WTC11 (cell line): ENCODE data around the gene KCNMA1.

Source experiments
- ELF4 ChIP-seq: sonication (generic); formaldehyde crosslinking; IDR thresholded peaks from 2 replicates; pipeline ENCODE4 v1.8.1; 2022; ENCODE audit warnings: low read depth, mild to moderate bottlenecking, moderate library complexity, missing genetic modification reagents
- FOXK1 ChIP-seq: sonication (generic); formaldehyde crosslinking; IDR thresholded peaks from 2 replicates; pipeline ENCODE4 v1.8.0; 2022; ENCODE audit warnings: mild to moderate bottlenecking, moderate library complexity, missing genetic modification reagents
- HMGA2 ChIP-seq: fragments of 250-450 bp; sonication (Bioruptor Pico); IDR thresholded peaks from 2 replicates; pipeline ENCODE4 v1.4.0; 2021; ENCODE audit warnings: mild to moderate bottlenecking, moderate library complexity
- NFE2L1 ChIP-seq: sonication (generic); formaldehyde crosslinking; IDR thresholded peaks from 2 replicates; pipeline ENCODE4 v1.8.1; 2023; ENCODE audit warnings: missing genetic modification reagents
- SP1 ChIP-seq: sonication (generic); formaldehyde crosslinking; conservative IDR thresholded peaks from 2 replicates; pipeline ENCODE4 v1.8.1; 2022; ENCODE audit warnings: missing genetic modification reagents
- TF ChIP-seq, protein P1 (sequence below): sonication (generic); formaldehyde crosslinking; IDR thresholded peaks from 2 replicates; pipeline ENCODE4 v1.8.0; 2022; ENCODE audit warnings: mild to moderate bottlenecking, missing genetic modification reagents
- TF ChIP-seq, protein P2 (sequence below): fragments of 200-600 bp; IDR thresholded peaks from 2 replicates; pipeline ENCODE4 v1.8.0; 2022; ENCODE audit warnings: antibody characterized with exemption
- TF ChIP-seq, protein P3 (sequence below): sonication (generic); formaldehyde crosslinking; IDR thresholded peaks from 2 replicates; pipeline ENCODE4 v1.8.1; 2022; ENCODE audit warnings: low read depth, missing genetic modification reagents, borderline replicate concordance
- TF ChIP-seq, protein P4 (sequence below): sonication (generic); formaldehyde crosslinking; IDR thresholded peaks from 2 replicates; pipeline ENCODE4 v1.8.1; 2022; ENCODE audit warnings: mild to moderate bottlenecking, missing genetic modification reagents, moderate library complexity, borderline replicate concordance
- TF ChIP-seq, protein P5 (sequence below): fragments of 250-450 bp; sonication (Bioruptor Pico); IDR thresholded peaks from 2 replicates; pipeline ENCODE4 v1.9.0; 2021; ENCODE audit warnings: mild to moderate bottlenecking, borderline replicate concordance
- TF ChIP-seq, protein P6 (sequence below): sonication (generic); formaldehyde crosslinking; IDR thresholded peaks from 2 replicates; pipeline ENCODE4 v1.8.0; 2022; ENCODE audit warnings: mild to moderate bottlenecking, missing genetic modification reagents

DNA sequence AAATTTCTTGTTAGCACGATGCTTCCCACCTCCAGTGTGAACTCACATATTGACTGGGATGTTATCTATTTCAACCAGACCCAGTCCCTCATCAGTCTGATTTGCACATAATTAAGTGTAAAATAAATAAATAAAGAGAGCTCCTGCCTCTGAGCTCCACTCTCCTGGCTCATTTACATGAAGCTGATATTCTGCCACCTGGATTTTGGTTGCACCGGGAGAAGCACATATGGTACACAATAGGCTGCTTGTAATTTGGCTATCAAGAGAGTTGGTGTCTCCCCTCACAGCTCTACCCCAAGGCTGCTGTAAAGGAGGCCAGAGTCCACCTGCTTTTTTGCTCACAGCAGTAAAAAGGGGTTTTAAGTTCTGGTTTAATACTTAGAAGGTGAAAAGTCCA, 610.5 kb downstream of the KCNMA1 start:
- TF ChIP-seq SP1 (no peak), NFE2L1 (CRISPR knock-in tag) (no peak), FOXK1 (CRISPR knock-in tag) (no peak), HMGA2 (no peak), ELF4 (CRISPR knock-in tag) (no peak)
- TF ChIP-seq, protein P1, sequence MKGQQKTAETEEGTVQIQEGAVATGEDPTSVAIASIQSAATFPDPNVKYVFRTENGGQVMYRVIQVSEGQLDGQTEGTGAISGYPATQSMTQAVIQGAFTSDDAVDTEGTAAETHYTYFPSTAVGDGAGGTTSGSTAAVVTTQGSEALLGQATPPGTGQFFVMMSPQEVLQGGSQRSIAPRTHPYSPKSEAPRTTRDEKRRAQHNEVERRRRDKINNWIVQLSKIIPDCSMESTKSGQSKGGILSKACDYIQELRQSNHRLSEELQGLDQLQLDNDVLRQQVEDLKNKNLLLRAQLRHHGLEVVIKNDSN = no peak
- TF ChIP-seq, protein P2, sequence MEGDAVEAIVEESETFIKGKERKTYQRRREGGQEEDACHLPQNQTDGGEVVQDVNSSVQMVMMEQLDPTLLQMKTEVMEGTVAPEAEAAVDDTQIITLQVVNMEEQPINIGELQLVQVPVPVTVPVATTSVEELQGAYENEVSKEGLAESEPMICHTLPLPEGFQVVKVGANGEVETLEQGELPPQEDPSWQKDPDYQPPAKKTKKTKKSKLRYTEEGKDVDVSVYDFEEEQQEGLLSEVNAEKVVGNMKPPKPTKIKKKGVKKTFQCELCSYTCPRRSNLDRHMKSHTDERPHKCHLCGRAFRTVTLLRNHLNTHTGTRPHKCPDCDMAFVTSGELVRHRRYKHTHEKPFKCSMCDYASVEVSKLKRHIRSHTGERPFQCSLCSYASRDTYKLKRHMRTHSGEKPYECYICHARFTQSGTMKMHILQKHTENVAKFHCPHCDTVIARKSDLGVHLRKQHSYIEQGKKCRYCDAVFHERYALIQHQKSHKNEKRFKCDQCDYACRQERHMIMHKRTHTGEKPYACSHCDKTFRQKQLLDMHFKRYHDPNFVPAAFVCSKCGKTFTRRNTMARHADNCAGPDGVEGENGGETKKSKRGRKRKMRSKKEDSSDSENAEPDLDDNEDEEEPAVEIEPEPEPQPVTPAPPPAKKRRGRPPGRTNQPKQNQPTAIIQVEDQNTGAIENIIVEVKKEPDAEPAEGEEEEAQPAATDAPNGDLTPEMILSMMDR = no peak
- TF ChIP-seq, protein P3, sequence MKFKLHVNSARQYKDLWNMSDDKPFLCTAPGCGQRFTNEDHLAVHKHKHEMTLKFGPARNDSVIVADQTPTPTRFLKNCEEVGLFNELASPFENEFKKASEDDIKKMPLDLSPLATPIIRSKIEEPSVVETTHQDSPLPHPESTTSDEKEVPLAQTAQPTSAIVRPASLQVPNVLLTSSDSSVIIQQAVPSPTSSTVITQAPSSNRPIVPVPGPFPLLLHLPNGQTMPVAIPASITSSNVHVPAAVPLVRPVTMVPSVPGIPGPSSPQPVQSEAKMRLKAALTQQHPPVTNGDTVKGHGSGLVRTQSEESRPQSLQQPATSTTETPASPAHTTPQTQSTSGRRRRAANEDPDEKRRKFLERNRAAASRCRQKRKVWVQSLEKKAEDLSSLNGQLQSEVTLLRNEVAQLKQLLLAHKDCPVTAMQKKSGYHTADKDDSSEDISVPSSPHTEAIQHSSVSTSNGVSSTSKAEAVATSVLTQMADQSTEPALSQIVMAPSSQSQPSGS (CRISPR knock-in tag) = no peak
- TF ChIP-seq, protein P4, sequence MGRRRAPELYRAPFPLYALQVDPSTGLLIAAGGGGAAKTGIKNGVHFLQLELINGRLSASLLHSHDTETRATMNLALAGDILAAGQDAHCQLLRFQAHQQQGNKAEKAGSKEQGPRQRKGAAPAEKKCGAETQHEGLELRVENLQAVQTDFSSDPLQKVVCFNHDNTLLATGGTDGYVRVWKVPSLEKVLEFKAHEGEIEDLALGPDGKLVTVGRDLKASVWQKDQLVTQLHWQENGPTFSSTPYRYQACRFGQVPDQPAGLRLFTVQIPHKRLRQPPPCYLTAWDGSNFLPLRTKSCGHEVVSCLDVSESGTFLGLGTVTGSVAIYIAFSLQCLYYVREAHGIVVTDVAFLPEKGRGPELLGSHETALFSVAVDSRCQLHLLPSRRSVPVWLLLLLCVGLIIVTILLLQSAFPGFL (CRISPR knock-in tag) = no peak
- TF ChIP-seq, protein P5, sequence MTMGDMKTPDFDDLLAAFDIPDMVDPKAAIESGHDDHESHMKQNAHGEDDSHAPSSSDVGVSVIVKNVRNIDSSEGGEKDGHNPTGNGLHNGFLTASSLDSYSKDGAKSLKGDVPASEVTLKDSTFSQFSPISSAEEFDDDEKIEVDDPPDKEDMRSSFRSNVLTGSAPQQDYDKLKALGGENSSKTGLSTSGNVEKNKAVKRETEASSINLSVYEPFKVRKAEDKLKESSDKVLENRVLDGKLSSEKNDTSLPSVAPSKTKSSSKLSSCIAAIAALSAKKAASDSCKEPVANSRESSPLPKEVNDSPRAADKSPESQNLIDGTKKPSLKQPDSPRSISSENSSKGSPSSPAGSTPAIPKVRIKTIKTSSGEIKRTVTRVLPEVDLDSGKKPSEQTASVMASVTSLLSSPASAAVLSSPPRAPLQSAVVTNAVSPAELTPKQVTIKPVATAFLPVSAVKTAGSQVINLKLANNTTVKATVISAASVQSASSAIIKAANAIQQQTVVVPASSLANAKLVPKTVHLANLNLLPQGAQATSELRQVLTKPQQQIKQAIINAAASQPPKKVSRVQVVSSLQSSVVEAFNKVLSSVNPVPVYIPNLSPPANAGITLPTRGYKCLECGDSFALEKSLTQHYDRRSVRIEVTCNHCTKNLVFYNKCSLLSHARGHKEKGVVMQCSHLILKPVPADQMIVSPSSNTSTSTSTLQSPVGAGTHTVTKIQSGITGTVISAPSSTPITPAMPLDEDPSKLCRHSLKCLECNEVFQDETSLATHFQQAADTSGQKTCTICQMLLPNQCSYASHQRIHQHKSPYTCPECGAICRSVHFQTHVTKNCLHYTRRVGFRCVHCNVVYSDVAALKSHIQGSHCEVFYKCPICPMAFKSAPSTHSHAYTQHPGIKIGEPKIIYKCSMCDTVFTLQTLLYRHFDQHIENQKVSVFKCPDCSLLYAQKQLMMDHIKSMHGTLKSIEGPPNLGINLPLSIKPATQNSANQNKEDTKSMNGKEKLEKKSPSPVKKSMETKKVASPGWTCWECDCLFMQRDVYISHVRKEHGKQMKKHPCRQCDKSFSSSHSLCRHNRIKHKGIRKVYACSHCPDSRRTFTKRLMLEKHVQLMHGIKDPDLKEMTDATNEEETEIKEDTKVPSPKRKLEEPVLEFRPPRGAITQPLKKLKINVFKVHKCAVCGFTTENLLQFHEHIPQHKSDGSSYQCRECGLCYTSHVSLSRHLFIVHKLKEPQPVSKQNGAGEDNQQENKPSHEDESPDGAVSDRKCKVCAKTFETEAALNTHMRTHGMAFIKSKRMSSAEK (CRISPR knock-in tag) = no peak
- TF ChIP-seq, protein P6, sequence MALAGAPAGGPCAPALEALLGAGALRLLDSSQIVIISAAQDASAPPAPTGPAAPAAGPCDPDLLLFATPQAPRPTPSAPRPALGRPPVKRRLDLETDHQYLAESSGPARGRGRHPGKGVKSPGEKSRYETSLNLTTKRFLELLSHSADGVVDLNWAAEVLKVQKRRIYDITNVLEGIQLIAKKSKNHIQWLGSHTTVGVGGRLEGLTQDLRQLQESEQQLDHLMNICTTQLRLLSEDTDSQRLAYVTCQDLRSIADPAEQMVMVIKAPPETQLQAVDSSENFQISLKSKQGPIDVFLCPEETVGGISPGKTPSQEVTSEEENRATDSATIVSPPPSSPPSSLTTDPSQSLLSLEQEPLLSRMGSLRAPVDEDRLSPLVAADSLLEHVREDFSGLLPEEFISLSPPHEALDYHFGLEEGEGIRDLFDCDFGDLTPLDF (CRISPR knock-in tag) = no peak
